Activated CD4-positive, alpha-beta T cell treated with anti-CD3 and anti-CD28 coated beads for 36 hours (primary cell): Measurements from ENCODE around the gene DNAH1. TPM values are rescaled to one million over a fixed set of nuclear protein-coding genes. Genes with fewer than 3 reads are reported as not detected.

ENCODE experiments used
- ATAC-seq: fragments of 200-7000 bp; cut with Tn5 transposase; one replicate; pipeline ENCODE4 v1.10.0; 2021; ENCODE audit warnings: mild to moderate bottlenecking, moderate library complexity
- CTCF ChIA-PET: fragments of 350-600 bp; sonication (Branson Sonifier 250); formaldehyde crosslinking; loops from one replicate; lab custom pipeline; 2021; ENCODE audit warnings: antibody characterized with exemption; lab: Charles Lee
- POLR2A ChIA-PET: fragments of 350-600 bp; sonication (Branson Sonifier 250); formaldehyde crosslinking; loops from one replicate; lab custom pipeline; 2021; ENCODE audit warnings: antibody characterized with exemption, inconsistent platforms; lab: Charles Lee
- DNase-seq: peaks from one replicate; pipeline ENCODE4 v3.0.0-alpha.2; 2020
- H3K27ac Mint-ChIP-seq: one replicate; pipeline ENCODE4 v1.8.0; 2021; ENCODE audit warnings: mixed read lengths
- H3K27me3 Mint-ChIP-seq: one replicate; pipeline ENCODE4 v1.8.0; 2021; ENCODE audit warnings: mixed read lengths
- H3K36me3 Mint-ChIP-seq: one replicate; pipeline ENCODE4 v1.8.0; 2021; ENCODE audit warnings: low read depth, mixed read lengths
- H3K4me1 Mint-ChIP-seq: one replicate; pipeline ENCODE4 v1.8.0; 2021; ENCODE audit warnings: mixed read lengths
- H3K4me3 Mint-ChIP-seq: one replicate; pipeline ENCODE4 v1.8.0; 2021; ENCODE audit warnings: mild to moderate bottlenecking, moderate library complexity, mixed read lengths
- H3K9me3 Mint-ChIP-seq: one replicate; pipeline ENCODE4 v1.8.0; 2021; ENCODE audit warnings: low read depth, mixed read lengths
- intact Hi-C, 2 experiments: fragments of 100-400 bp; cut with DNase I in 1 of 2; cut with micrococcal nuclease in 1 of 2; formaldehyde crosslinking; loops; one replicate each; pipeline versions ENCODE4 v1.14.2 to v1.15.1; 2022 to 2024; cut with DNase I, micrococcal nuclease
- total RNA-seq, 2 experiments: library from RNA; stranded (reverse); gene quantifications; one replicate each; pipeline ENCODE4 v1.2.3, GENCODE V29; 2021

DNAH1 gene
- total RNA-seq, 2 experiments from 2014 or later = 7.4 to 10.1 TPM

DNA sequence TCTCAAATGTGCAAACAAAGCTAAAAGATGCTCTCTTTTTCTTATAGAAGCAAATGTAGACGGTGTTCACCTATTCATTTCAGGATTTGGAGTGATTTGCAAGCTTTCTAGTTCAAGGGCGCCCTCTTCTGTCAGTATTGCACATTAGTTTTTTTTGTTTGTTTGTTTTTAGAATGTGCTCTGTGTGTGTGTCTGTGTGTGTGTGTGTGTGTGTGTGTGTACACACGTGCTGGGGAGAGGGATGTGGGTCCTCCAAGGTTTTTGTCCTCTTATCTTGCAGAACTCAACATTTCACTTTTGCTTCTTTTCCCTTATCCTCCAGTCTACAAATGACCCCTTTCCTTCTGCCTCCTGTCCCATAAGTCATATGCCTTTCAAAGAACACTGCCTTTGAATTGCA is 23.5 kb downstream of the DNAH1 start:
- DNase-seq (peak; percentile 59), ATAC-seq (peak; percentile 74)
- peak overlapping the region; percentile 32 for H3K27ac Mint-ChIP-seq
- intact Hi-C loops = loop anchor here (1.0 to 2.0 kb wide), 6 partner anchors 48 to 338 kb away; no protein-coding TSS in a partner anchor
- H3K9me3 Mint-ChIP-seq = no peaks in the 10 kb centered on the region
- POLR2A ChIA-PET = interaction anchor here (0.6 to 0.7 kb wide), 7 partner anchors 46 to 203 kb away, joined by 3 to 9 read pairs (median 4); no protein-coding TSS in a partner anchor
- peaks cover 1% of the 10 kb centered on the region for H3K36me3 Mint-ChIP-seq
- H3K4me3 Mint-ChIP-seq = no peak overlapping the region
- H3K27me3 Mint-ChIP-seq = no peaks in the 10 kb centered on the region
- peaks cover 6% of the 10 kb centered on the region for H3K4me1 Mint-ChIP-seq
- CTCF ChIA-PET = interaction anchor here (0.6 to 8.1 kb wide), 57 partner anchors 8 to 342 kb away, joined by 3 to 191 read pairs (median 4); partner anchors contain the start of genes DNAH1, GLYCTK, TLR9 and TWF2

DNA sequence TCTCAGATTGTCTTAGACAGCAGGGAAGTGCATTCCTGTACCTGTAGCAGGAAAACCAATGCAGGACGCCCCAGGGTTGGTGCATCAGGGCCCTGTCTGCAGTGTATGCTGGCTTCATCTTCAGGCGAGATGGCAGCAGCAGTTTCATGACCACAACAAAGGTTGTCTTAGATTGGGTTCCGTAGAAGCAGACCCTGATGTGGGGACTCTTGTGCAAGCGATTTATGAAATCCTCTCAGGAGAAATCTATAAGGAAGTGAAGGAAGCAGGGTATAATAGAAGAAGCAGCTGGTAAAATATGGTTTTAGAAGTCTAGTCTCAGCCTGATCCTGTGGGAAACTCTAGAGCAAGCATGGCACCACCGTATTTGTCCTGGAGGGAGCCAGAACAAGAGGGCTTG is 25.0 kb downstream of the DNAH1 start:
- H3K36me3 Mint-ChIP-seq = peaks cover 1% of the 10 kb centered on the region
- ChIA-PET POLR2A (no interaction called here), CTCF (interaction anchor here (0.6 to 8.1 kb wide), 6 partner anchors 8 to 644 kb away, joined by 3 to 191 read pairs (median 3); partner anchors contain the start of gene TLR9)
- DNase-seq (no peak), ATAC-seq (no peak)
- H3K9me3 Mint-ChIP-seq = no peaks in the 10 kb centered on the region
- H3K27ac Mint-ChIP-seq = no peak overlapping the region
- no peaks in the 10 kb centered on the region for H3K27me3 Mint-ChIP-seq
- H3K4me1 Mint-ChIP-seq = peaks cover 6% of the 10 kb centered on the region
- intact Hi-C loops = no loop called here
- no peak overlapping the region for H3K4me3 Mint-ChIP-seq

DNA sequence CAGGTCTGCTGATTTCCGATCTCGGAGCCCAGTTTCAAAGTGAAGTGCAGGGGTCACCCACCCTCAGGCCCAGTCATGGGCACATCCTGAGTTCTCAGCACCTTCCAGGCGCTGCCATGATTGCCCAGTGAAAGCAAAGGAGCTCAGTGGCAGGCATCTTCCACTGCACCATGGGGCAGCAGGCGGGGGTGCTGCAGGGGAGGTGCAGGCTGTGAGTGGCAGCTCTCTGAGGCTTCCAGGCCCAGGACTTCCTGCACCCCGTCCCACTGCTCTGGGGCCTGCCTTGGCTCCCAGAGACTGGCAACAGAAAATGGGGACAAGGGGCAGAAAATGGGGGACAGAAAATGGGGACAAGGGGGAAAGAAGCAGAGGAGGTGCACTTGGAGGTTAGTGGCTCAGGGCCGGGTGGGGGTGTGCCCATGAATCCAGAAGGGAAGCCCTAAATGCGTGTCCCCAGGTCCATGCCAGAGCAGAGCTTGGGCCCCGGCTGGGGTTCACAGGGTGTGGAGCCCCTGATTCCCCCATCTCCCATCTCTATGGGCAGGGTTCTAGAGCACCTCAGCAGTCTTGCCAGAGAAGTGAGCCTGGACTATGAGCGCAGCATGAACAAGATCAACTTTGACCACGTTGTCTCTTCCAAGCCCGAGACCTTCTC is 28.0 kb downstream of the DNAH1 start:
- Mint-ChIP-seq H3K27me3 (no peaks in the 10 kb centered on the region), H3K27ac (no peak overlapping the region), H3K9me3 (no peaks in the 10 kb centered on the region), H3K4me1 (peaks cover 6% of the 10 kb centered on the region), H3K36me3 (peaks cover 1% of the 10 kb centered on the region), H3K4me3 (no peak overlapping the region)
- POLR2A ChIA-PET = no interaction called here
- ATAC-seq (no peak), DNase-seq (no peak)
- CTCF ChIA-PET = interaction anchor here (1.2 to 1.8 kb wide), 2 partner anchors 27 to 124 kb away, joined by 3 to 9 read pairs; no protein-coding TSS in a partner anchor
- intact Hi-C loops = no loop called here

DNA sequence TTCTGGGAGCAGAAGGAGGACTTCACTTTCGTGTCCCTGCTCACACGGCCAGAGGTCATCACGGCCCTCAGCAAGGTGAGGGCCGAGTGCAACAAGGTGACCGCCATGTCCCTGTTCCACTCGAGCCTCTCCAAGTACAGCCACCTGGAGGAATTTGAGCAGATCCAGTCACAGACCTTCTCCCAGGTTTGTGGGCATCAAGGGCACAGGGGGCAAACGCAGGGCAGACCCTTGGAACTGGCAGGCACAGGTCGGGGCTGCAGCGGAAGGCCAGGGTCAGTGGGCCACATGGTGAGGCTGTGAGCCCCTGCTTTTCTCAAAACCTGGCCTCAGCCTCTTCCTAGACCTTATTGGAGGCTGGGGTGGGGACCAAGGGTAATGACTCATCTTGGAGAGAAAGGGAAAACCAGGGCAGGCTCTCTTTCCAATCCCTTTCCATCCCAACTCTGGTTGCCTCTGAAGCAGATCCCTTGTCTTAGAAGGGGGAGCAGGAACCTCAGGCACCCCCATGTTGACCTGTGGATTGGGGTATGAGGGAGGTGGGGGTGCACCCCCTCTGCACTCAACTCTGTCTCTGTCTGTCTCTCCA is 29.5 kb downstream of the DNAH1 start:
- ATAC-seq (no peak), DNase-seq (no peak)
- Mint-ChIP-seq H3K4me3 (no peak overlapping the region), H3K27me3 (no peaks in the 10 kb centered on the region), H3K4me1 (no peaks in the 10 kb centered on the region), H3K9me3 (no peaks in the 10 kb centered on the region), H3K36me3 (peaks cover 1% of the 10 kb centered on the region), H3K27ac (no peak overlapping the region)
- ChIA-PET CTCF (no interaction called here), POLR2A (no interaction called here)
- intact Hi-C loops = no loop called here

DNA sequence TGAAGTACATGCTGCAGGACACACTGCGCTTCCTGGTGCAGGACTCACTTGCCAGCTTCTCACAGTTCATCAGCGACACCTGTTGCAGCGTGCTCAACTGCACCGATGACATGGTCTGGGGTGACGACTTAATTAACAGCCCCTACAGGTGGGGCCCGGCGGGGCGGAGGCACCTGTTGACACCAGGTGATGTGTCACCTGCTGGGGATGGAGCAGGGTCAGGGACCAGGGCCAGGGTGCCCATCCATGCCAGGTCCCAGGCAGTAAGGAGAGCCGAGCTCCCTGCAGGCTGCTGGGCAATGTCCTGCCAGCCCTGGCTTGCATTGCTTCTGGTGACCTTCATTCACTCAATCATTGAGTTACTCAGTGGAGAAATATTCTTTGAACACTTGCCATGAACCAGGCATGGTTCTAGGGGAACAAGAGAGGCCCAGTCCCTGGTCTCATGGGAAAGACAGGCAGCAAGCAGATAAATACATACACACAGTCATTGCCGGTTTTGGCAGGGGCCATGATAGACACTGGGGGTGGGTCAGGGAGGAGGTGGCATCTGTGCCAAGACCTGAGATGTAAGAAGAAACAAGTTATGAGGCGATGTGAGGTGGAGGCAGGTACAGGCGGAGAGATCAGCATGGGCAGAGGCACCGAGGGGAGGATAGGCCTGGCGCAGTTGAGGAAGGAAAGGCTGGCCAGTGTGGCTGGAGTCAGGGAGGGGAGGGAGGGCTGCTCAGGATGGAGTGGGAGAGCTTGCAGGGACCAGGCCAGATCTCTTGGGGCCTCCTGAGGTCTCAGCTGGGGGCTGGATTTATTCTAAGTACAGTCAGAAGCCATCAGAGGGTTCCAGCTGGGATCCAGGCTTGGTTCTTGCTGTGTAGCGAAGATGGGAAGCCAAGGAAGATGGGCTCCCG is 30.8 kb downstream of the DNAH1 start:
- Mint-ChIP-seq H3K27me3 (no peaks in the 10 kb centered on the region), H3K27ac (no peak overlapping the region), H3K9me3 (no peaks in the 10 kb centered on the region), H3K36me3 (peaks cover 1% of the 10 kb centered on the region), H3K4me3 (no peak overlapping the region), H3K4me1 (no peaks in the 10 kb centered on the region)
- intact Hi-C loops = no loop called here
- ATAC-seq = no peak
- ChIA-PET POLR2A (no interaction called here), CTCF (interaction anchor here (0.6 to 1.2 kb wide), 2 partner anchors 8 to 145 kb away, joined by 3 read pairs; no protein-coding TSS in a partner anchor)
- DNase-seq = no peak

DNA sequence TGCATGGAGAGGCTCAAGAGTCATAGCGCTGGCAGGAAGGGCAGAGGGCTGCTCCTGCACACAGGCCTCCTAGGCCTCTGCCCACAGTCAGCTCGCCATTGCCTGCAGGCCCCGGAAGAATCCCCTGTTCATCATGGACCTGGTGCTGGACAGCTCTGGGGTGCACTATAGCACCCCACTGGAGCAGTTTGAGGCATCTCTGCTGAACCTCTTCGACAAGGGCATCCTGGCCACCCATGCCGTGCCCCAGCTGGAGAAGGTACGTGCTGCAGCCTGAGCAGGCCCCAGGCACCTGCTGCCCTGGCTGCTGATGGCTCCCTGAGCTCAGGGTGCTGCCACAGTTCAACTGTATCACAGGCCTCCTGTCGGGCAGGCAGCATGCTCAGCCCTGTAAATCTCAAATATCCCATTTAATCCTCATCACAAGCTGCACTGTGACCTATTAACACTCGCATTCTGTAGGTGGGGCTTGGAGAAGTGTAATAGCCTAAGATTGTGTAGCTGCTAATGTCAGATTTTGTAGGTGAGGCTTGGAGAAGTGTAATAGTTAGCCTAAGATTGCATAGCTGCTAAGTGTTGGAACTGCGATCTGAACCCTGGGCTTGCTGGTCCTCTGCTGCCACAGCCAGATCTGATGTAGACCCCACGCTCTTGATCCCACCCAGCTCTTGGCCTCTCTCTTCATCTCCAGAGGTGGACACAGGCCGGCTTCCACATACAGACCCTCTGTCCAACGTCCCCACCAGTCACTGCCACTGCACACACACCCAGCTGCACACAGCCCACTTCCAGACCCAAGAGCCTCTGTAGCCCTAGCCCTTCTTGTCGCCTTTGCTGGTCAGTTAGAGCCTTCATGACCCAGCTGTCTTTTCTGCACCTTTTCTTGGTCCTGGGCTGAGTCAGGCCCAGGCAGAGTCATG is 31.9 kb downstream of the DNAH1 start:
- ChIA-PET CTCF (interaction anchor here (0.6 to 1.2 kb wide), 4 partner anchors 9 to 147 kb away, joined by 3 read pairs; no protein-coding TSS in a partner anchor), POLR2A (no interaction called here)
- no peak for ATAC-seq
- Mint-ChIP-seq H3K4me1 (no peaks in the 10 kb centered on the region), H3K27me3 (no peaks in the 10 kb centered on the region), H3K4me3 (no peak overlapping the region), H3K9me3 (no peaks in the 10 kb centered on the region), H3K27ac (no peak overlapping the region), H3K36me3 (peaks cover 1% of the 10 kb centered on the region)
- intact Hi-C loops = no loop called here
- DNase-seq = no peak

DNA sequence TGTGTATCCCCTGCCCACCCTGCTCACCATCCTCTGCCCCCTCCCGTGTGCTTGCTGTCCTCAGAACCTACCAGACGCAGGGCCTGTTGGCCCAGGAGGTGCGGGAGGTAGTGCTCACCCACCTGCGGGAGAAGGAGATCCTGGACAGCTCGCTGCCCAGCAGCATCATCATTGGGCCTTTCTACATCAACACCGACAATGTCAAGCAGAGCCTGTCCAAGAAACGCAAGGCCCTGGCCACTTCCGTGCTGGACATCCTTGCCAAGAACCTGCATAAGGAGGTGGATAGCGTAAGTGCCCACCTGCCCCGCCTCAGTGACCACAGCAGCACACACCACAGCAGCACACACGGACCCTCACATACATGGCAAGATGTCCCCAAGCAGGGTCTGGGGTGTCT is 33.0 kb downstream of the DNAH1 start:
- ChIA-PET CTCF (no interaction called here), POLR2A (no interaction called here)
- ATAC-seq (no peak), DNase-seq (no peak)
- Mint-ChIP-seq H3K4me3 (no peak overlapping the region), H3K9me3 (no peaks in the 10 kb centered on the region), H3K27me3 (no peaks in the 10 kb centered on the region), H3K4me1 (no peaks in the 10 kb centered on the region), H3K36me3 (no peaks in the 10 kb centered on the region), H3K27ac (no peak overlapping the region)
- intact Hi-C loops = no loop called here

DNA sequence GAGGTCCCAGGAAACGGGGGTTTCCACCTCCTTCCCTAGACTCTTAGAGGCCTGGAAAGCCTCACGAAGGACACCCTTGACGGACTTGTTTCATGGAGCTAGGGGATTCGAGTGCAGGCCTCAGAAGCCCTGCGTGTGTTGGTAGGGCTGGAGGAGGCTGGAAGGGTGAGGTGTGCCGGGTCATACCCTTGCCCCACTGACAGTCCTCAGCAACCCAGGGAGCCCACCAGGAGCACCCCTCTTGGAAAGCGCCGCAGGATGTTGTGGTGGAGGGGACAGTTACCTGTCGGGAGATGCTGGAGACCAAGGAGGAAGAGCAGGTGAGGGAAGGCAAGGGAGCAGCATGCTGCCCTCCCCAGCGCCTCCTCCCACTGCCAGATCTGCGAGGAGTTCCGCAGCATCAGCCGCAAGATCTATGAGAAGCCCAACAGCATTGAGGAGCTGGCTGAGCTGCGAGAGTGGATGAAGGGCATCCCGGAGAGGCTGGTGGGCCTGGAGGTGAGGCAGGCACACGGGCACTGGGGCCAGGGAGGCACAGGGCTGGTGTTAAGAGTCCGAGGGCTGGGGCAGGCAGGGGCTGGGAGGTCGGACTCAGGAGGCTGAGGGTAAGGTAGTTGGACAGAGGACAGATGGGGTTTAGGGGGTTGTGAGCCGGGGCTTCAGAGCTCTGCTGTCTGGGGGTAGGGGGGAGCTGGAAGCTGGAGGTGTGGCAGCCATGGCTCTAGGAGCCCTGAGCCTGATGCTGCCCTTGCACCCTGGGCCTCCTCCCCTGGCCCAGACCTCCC is 33.7 kb downstream of the DNAH1 start:
- ChIA-PET CTCF (interaction anchor here (1.1 kb wide), 1 partner anchor 12 kb away, joined by 3 read pairs; no protein-coding TSS in a partner anchor), POLR2A (no interaction called here)
- intact Hi-C loops = no loop called here
- H3K4me3 Mint-ChIP-seq = no peak overlapping the region
- no peak overlapping the region for H3K27ac Mint-ChIP-seq
- no peak for ATAC-seq
- DNase-seq = no peak
- no peaks in the 10 kb centered on the region for H3K9me3 Mint-ChIP-seq
- no peaks in the 10 kb centered on the region for H3K4me1 Mint-ChIP-seq
- no peaks in the 10 kb centered on the region for H3K36me3 Mint-ChIP-seq
- no peaks in the 10 kb centered on the region for H3K27me3 Mint-ChIP-seq

DNA sequence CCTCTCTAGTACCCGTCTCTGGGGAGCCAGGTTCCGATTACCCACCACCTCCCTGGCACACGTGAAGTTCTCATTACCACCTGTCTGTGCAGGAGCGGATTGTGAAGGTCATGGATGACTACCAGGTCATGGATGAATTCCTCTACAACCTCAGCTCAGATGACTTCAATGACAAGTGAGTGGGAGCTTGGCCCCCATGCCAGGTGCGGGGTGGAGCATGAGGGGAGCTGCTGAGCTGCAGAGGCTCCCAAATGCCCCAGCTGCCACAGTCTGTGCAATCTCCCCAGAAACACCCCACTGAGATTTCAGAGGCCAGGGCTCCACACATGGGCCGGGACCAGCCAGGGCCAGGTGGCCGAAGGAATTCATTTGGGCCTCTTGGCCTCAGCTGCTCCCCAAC is 34.3 kb downstream of the DNAH1 start:
- Mint-ChIP-seq H3K36me3 (no peaks in the 10 kb centered on the region), H3K4me3 (no peak overlapping the region), H3K27me3 (no peaks in the 10 kb centered on the region), H3K27ac (no peak overlapping the region), H3K4me1 (no peaks in the 10 kb centered on the region), H3K9me3 (no peaks in the 10 kb centered on the region)
- no peak for ATAC-seq
- ChIA-PET CTCF (interaction anchor here (0.7 to 1.1 kb wide), 2 partner anchors 12 to 162 kb away, joined by 3 to 5 read pairs; no protein-coding TSS in a partner anchor), POLR2A (no interaction called here)
- intact Hi-C loops = no loop called here
- DNase-seq = no peak
